Smooth muscle cell (in vitro differentiated cells): ENCODE data around the gene OLFM1. TPM values are rescaled to one million over a fixed set of nuclear protein-coding genes. Genes with fewer than 3 reads are reported as not detected.

Experiments
- DNase-seq: peaks from one replicate; lab custom pipeline; 2025; ENCODE audit not compliant: unreplicated experiment; lab: John Stamatoyannopoulos, UW
- H2AFZ ChIP-seq: fragments of 200-600 bp; sonication (generic); 2 replicates; pipeline ENCODE4 v1.6.0; 2016; ENCODE audit warnings: antibody characterized with exemption, low read depth, mild to moderate bottlenecking
- H3F3A ChIP-seq: fragments of 200-600 bp; sonication (generic); 2 replicates; pipeline ENCODE4 v1.6.0; 2017; ENCODE audit warnings: antibody characterized with exemption, low read depth
- H3K27ac ChIP-seq: fragments of 200-600 bp; sonication (generic); 2 replicates; pipeline ENCODE4 v1.5.1; 2016; ENCODE audit warnings: low read depth, mild to moderate bottlenecking
- H3K27me3 ChIP-seq: fragments of 200-600 bp; sonication (generic); 2 replicates; pipeline ENCODE4 v1.6.1; 2016; ENCODE audit warnings: low read depth, mild to moderate bottlenecking
- H3K36me3 ChIP-seq: fragments of 200-600 bp; sonication (generic); 2 replicates; pipeline ENCODE4 v1.5.1; 2016; ENCODE audit warnings: low read depth
- H3K4me1 ChIP-seq: fragments of 200-600 bp; sonication (generic); 2 replicates; pipeline ENCODE4 v1.5.1; 2016; ENCODE audit warnings: low read depth
- H3K4me2 ChIP-seq: fragments of 200-600 bp; sonication (generic); 2 replicates; pipeline ENCODE4 v1.6.0; 2016; ENCODE audit warnings: mild to moderate bottlenecking
- H3K4me3 ChIP-seq: fragments of 200-600 bp; sonication (generic); 2 replicates; pipeline ENCODE4 v1.5.1; 2016; ENCODE audit warnings: mild to moderate bottlenecking
- H3K79me2 ChIP-seq: fragments of 200-600 bp; sonication (generic); 2 replicates; pipeline ENCODE4 v1.6.0; 2016; ENCODE audit warnings: low read depth, mild to moderate bottlenecking
- H3K9ac ChIP-seq: fragments of 200-600 bp; sonication (generic); 2 replicates; pipeline ENCODE4 v1.6.0; 2016; ENCODE audit warnings: low read depth
- H3K9me3 ChIP-seq: fragments of 200-600 bp; sonication (generic); replicated peaks from 2 replicates; pipeline ENCODE4 v1.5.1; 2016; ENCODE audit warnings: low read depth
- H4K20me1 ChIP-seq: fragments of 200-600 bp; sonication (generic); 2 replicates; pipeline ENCODE4 v1.6.0; 2016; ENCODE audit warnings: low read depth
- WGBS: methylation state at CpG from one replicate; pipeline ENCODE4 v1.1.7; 2016; ENCODE audit warnings: low lambda C conversion rate; 5-methylcytosine and 5-hydroxymethylcytosine counted together
- polyA plus RNA-seq: library from polyadenylated mRNA; unstranded; fragments of >200 nt; fragmentation: Nextera tagmentation; extraction: Ambion mirVana; gene quantifications from 2 replicates; pipeline ENCODE4 v1.2.1, GENCODE V29; 2016
- total RNA-seq: library from RNA; depleted of rRNA; stranded (reverse); fragments of >200 nt; gene quantifications from 2 replicates; pipeline ENCODE4 v1.2.3, GENCODE V29; 2014
- TF ChIP-seq, protein P1 (sequence below): fragments of 200-600 bp; sonication (generic); IDR thresholded peaks from 2 replicates; pipeline ENCODE4 v1.5.1; 2017; ENCODE audit warnings: borderline replicate concordance, mild to moderate bottlenecking, antibody characterized with exemption; ENCODE audit not compliant: insufficient read depth, poor library complexity, severe bottlenecking

Gene OLFM1
- total and polyA plus RNA-seq, 2 experiments from 2014 or later, result 4.5 to 11.0 TPM

DNA sequence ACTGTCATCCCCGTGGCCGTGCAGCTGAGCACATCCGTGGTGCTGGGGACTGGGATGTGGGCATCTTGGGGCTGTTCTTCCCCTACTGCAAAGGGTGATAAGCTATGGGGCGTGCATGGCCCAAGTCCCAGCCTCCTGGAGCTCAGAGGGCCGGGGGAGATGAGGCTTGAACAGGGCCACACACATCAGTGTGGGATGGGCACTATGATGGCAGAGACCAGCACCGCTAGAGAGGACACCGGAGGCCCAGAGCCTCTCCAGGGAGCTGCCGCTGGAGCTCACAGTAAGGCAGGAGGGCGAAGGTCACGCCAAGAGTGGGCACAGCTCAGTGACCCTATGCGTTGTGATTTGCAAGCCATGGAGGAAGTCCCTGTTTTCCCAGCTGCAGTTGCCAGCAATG lies 63.5 kb downstream of the OLFM1 start:
- TF ChIP-seq, protein P1, sequence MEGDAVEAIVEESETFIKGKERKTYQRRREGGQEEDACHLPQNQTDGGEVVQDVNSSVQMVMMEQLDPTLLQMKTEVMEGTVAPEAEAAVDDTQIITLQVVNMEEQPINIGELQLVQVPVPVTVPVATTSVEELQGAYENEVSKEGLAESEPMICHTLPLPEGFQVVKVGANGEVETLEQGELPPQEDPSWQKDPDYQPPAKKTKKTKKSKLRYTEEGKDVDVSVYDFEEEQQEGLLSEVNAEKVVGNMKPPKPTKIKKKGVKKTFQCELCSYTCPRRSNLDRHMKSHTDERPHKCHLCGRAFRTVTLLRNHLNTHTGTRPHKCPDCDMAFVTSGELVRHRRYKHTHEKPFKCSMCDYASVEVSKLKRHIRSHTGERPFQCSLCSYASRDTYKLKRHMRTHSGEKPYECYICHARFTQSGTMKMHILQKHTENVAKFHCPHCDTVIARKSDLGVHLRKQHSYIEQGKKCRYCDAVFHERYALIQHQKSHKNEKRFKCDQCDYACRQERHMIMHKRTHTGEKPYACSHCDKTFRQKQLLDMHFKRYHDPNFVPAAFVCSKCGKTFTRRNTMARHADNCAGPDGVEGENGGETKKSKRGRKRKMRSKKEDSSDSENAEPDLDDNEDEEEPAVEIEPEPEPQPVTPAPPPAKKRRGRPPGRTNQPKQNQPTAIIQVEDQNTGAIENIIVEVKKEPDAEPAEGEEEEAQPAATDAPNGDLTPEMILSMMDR, result no peak
- no peaks in the 10 kb centered on the region for H3K4me1 ChIP-seq
- no peak overlapping the region for H3K9ac ChIP-seq
- WGBS, result 86% methylated on average over 10 of the region's 11 CpGs
- no peaks in the 10 kb centered on the region for H4K20me1 ChIP-seq
- no peak overlapping the region for H3K27ac ChIP-seq
- DNase-seq, result no peak
- H3K9me3 ChIP-seq, result no peaks in the 10 kb centered on the region
- H3K36me3 ChIP-seq, result no peaks in the 10 kb centered on the region
- H2AFZ ChIP-seq, result no peak overlapping the region
- H3K4me3 ChIP-seq, result no peak overlapping the region
- no peaks in the 10 kb centered on the region for H3F3A ChIP-seq
- no peaks in the 10 kb centered on the region for H3K79me2 ChIP-seq
- H3K4me2 ChIP-seq, result no peak overlapping the region
- no peaks in the 10 kb centered on the region for H3K27me3 ChIP-seq

DNA sequence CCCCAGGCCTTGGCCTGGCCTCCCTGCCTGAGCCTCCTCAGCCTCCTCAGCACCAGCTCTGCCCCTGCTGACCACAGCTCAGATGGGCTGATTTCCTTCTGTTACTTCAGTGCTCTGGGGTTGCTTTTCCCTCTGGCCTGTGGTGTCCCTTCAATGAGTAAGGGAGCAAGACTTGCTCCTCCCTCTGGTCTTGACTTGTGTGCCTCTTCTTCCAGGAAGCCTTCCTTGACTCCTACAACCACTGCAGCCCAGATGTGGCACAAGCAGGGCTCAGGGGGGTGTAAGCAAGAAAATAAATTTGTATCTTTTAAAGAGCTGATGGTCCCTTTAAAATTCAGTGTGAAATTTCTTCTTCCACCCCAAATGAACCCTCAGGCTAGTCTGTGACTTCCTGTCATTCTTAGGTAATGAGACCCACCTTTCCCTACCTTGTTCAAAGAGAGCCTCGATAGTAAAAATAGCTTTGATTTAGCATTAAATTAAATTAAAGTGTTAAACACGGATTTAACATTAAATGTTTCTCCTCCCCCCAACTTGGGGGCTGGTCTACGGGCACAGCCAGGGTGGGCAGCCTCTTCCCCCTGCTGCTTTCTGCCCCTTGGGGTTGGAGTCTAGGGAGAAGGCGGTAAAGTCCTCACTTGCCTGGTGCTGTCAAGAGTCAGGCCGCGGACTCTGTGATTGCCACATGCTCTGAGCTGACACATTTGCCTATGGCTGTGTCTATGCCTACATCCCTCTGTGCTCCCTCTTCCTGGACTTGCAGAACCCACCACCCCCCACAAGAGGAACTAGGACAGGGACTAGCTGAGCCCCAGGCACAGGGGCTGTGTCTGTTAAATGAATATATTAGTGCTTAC lies 64.5 kb downstream of the OLFM1 start:
- no peak overlapping the region for H3K4me3 ChIP-seq
- H3K27me3 ChIP-seq, result no peaks in the 10 kb centered on the region
- no peaks in the 10 kb centered on the region for H3K79me2 ChIP-seq
- H3K36me3 ChIP-seq, result no peaks in the 10 kb centered on the region
- H4K20me1 ChIP-seq, result no peaks in the 10 kb centered on the region
- no peak overlapping the region for H3K4me2 ChIP-seq
- H3K4me1 ChIP-seq, result no peaks in the 10 kb centered on the region
- no peak for DNase-seq
- no peak overlapping the region for H3K9ac ChIP-seq
- no peaks in the 10 kb centered on the region for H3K9me3 ChIP-seq
- no peaks in the 10 kb centered on the region for H3F3A ChIP-seq
- TF ChIP-seq, protein P1, result no peak
- WGBS, result 57% methylated on average over 6 of the region's 6 CpGs
- H3K27ac ChIP-seq, result no peak overlapping the region
- H2AFZ ChIP-seq, result no peak overlapping the region

DNA sequence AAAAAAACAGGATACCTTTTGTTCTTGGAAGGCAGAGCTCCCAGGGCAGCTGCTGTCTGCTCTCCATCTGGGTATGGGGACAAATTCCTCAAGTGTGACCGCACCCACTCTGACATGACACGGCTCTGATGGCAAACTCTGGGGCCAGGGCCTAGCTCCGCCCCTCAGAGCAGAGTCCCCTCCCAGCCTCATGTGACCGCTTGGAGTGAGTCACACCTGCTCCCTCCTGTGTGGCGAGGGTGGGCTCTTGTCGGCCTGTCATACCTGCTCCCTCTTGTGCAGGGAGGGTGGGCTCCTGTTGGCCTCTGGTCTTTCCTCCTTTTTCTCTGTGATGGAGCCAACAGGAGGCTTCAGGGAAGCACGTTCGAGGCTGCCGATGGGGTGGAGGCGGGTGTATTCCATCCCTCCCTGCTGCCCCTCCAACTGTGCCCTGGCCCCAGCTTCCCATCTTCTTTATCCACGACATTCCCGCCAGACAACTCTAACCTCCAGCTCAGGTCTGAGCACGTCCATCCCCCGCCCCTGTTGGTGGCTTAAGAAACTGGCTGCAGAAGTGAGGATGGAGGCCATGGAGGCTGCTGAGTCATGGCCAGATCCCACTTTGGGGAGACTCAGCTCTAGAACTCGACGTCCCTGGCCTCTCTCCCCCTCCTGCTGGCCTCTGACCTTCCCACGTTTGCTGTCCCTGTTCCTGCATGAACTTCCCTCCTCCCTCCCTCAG lies 65.3 kb downstream of the OLFM1 start:
- Histone ChIP-seq H3K36me3 (no peaks in the 10 kb centered on the region), H3K4me1 (no peaks in the 10 kb centered on the region), H3K4me2 (no peak overlapping the region), H2AFZ (no peak overlapping the region), H3K79me2 (no peaks in the 10 kb centered on the region), H3K9me3 (no peaks in the 10 kb centered on the region), H4K20me1 (no peaks in the 10 kb centered on the region), H3K27ac (no peak overlapping the region), H3K27me3 (no peaks in the 10 kb centered on the region), H3F3A (no peaks in the 10 kb centered on the region), H3K4me3 (no peak overlapping the region), H3K9ac (no peak overlapping the region)
- no peak for DNase-seq
- TF ChIP-seq, protein P1, result no peak
- WGBS, result 53% methylated on average over 17 of the region's 17 CpGs
